HEK293 (cell line): ENCODE data around the gene CCL2.

ENCODE experiments used
- CTCF ChIA-PET: fragments of 350-600 bp; formaldehyde crosslinking; extraction: SDS; loops from one replicate; lab custom pipeline; 2021; ENCODE audit warnings: antibody characterized with exemption; lab: Yijun Ruan, JAX
- POLR2A ChIA-PET: fragments of 300-600 bp; formaldehyde crosslinking; extraction: SDS; loops from one replicate; lab custom pipeline; 2020; ENCODE audit warnings: antibody characterized with exemption, inconsistent platforms; lab: Yijun Ruan, JAX
- H3K27ac ChIP-seq: fragments of 200-500 bp; sonication (Bioruptor generic); 2 replicates; pipeline ENCODE4 v1.5.1; 2014; ENCODE audit warnings: low read depth, low read length, control low read depth, inconsistent platforms; ENCODE audit errors: extremely low read depth
- H3K36me3 ChIP-seq, 2 experiments: fragments of 200-500 bp in 1 of 2; sonication (Bioruptor generic) in 1 of 2; 1 replicate in 1 of 2; 2 replicates in 1 of 2; pipeline ENCODE4 v1.5.1; 2014 to 2017; ENCODE audit warnings: inconsistent platforms in 2 of 2, low read length in 2 of 2; ENCODE audit not compliant: control insufficient read depth in 2 of 2, insufficient read depth in 1 of 2
- H3K4me1 ChIP-seq: fragments of 200-500 bp; sonication (Bioruptor generic); 2 replicates; pipeline ENCODE4 v1.5.1; 2014; ENCODE audit warnings: mild to moderate bottlenecking, low read length, inconsistent platforms; ENCODE audit not compliant: control insufficient read depth, insufficient read depth
- H3K4me3 ChIP-seq: 2 replicates; pipeline ENCODE4 v1.5.1; 2011; ENCODE audit warnings: low read depth, mild to moderate bottlenecking, control low read depth, low read length, moderate library complexity
- H3K9me3 ChIP-seq: fragments of 200-500 bp; sonication (Bioruptor generic); 2 replicates; pipeline ENCODE4 v1.5.1; 2014; ENCODE audit warnings: low read depth, low read length, inconsistent platforms; ENCODE audit not compliant: control insufficient read depth, insufficient read depth
- BCL11A ChIP-seq: fragments of 450-650 bp; formaldehyde crosslinking; IDR thresholded peaks from 2 replicates; pipeline ENCODE4 v1.5.1; 2016; ENCODE audit warnings: low read depth, missing biosample characterization, missing genetic modification characterization
- BCL6B ChIP-seq: fragments of 450-650 bp; formaldehyde crosslinking; IDR thresholded peaks from 2 replicates; pipeline ENCODE4 v1.5.1; 2017; ENCODE audit warnings: missing biosample characterization, missing genetic modification characterization
- OSR2 ChIP-seq: fragments of 450-650 bp; formaldehyde crosslinking; IDR thresholded peaks from 2 replicates; pipeline ENCODE4 v1.5.1; 2016; ENCODE audit warnings: missing biosample characterization, missing genetic modification characterization
- PRDM6 ChIP-seq: fragments of 450-650 bp; formaldehyde crosslinking; IDR thresholded peaks from 2 replicates; pipeline ENCODE4 v1.5.1; 2017; ENCODE audit warnings: missing biosample characterization, missing genetic modification characterization
- SP2 ChIP-seq: fragments of 450-650 bp; formaldehyde crosslinking; IDR thresholded peaks from 2 replicates; pipeline ENCODE4 v1.5.1; 2016; ENCODE audit warnings: missing biosample characterization, missing genetic modification characterization
- ZBTB17 ChIP-seq: fragments of 450-650 bp; formaldehyde crosslinking; IDR thresholded peaks from 2 replicates; pipeline ENCODE4 v1.5.1; 2016; ENCODE audit warnings: missing biosample characterization, missing genetic modification characterization
- ZBTB6 ChIP-seq: fragments of 450-650 bp; formaldehyde crosslinking; IDR thresholded peaks from 2 replicates; pipeline ENCODE4 v1.5.1; 2017; ENCODE audit warnings: missing biosample characterization, missing genetic modification characterization
- ZFP37 ChIP-seq: fragments of 450-650 bp; formaldehyde crosslinking; IDR thresholded peaks from 2 replicates; pipeline ENCODE4 v1.5.1; 2016; ENCODE audit warnings: missing biosample characterization, missing genetic modification characterization
- ZNF140 ChIP-seq: fragments of 450-650 bp; formaldehyde crosslinking; IDR thresholded peaks from 2 replicates; pipeline ENCODE4 v1.5.1; 2016; ENCODE audit warnings: missing biosample characterization, missing genetic modification characterization
- ZNF18 ChIP-seq: fragments of 450-650 bp; formaldehyde crosslinking; IDR thresholded peaks from 2 replicates; pipeline ENCODE4 v1.5.1; 2016; ENCODE audit warnings: missing biosample characterization, missing genetic modification characterization
- ZNF19 ChIP-seq: fragments of 450-650 bp; formaldehyde crosslinking; IDR thresholded peaks from 2 replicates; pipeline ENCODE4; 2016; ENCODE audit warnings: missing biosample characterization, missing genetic modification characterization, low read depth
- ZNF274 ChIP-seq, 2 experiments: fragments of 200-500 bp in 1 of 2; fragments of 450-650 bp in 1 of 2; sonication (Bioruptor generic) in 1 of 2; formaldehyde crosslinking in 1 of 2; IDR thresholded peaks; 2 replicates each; pipeline versions ENCODE4 v1.5.1 to v1.6.1; 2014 to 2016; ENCODE audit warnings: borderline replicate concordance in 1 of 2, inconsistent platforms in 1 of 2, low read length in 1 of 2, missing biosample characterization in 1 of 2, missing genetic modification characterization in 1 of 2
- ZNF404 ChIP-seq: fragments of 450-650 bp; formaldehyde crosslinking; IDR thresholded peaks from 2 replicates; pipeline ENCODE4 v1.5.1; 2017; ENCODE audit warnings: missing biosample characterization, missing genetic modification characterization
- ZNF529 ChIP-seq: fragments of 450-650 bp; formaldehyde crosslinking; IDR thresholded peaks from 2 replicates; pipeline ENCODE4 v1.5.1; 2017; ENCODE audit warnings: missing genetic modification characterization, missing biosample characterization; ENCODE audit not compliant: insufficient replicate concordance
- ZNF549 ChIP-seq: fragments of 450-650 bp; IDR thresholded peaks from 2 replicates; pipeline ENCODE4 v1.5.1; 2018; ENCODE audit warnings: missing biosample characterization, missing genetic modification characterization, mild to moderate bottlenecking, inconsistent platforms, moderate library complexity
- ZNF555 ChIP-seq: fragments of 450-650 bp; formaldehyde crosslinking; conservative IDR thresholded peaks from 2 replicates; pipeline ENCODE4 v1.5.1; 2017; ENCODE audit warnings: missing biosample characterization, mild to moderate bottlenecking, missing genetic modification characterization, inconsistent platforms
- ZNF560 ChIP-seq: fragments of 450-650 bp; formaldehyde crosslinking; IDR thresholded peaks from 2 replicates; pipeline ENCODE4 v1.5.1; 2017; ENCODE audit warnings: missing biosample characterization, missing genetic modification characterization, borderline replicate concordance
- ZNF626 ChIP-seq: fragments of 450-650 bp; sonication (Bioruptor Pico); formaldehyde crosslinking; IDR thresholded peaks from 2 replicates; pipeline ENCODE4 v1.5.1; 2018; ENCODE audit warnings: missing biosample characterization, missing genetic modification characterization, inconsistent platforms
- ZNF654 ChIP-seq: fragments of 450-650 bp; formaldehyde crosslinking; IDR thresholded peaks from 2 replicates; pipeline ENCODE4 v1.5.1; 2016; ENCODE audit warnings: low read depth, missing biosample characterization, missing genetic modification characterization
- ZNF658 ChIP-seq: fragments of 450-650 bp; formaldehyde crosslinking; IDR thresholded peaks from 2 replicates; pipeline ENCODE4; 2016; ENCODE audit warnings: missing biosample characterization, missing genetic modification characterization
- ZNF837 ChIP-seq: fragments of 450-650 bp; formaldehyde crosslinking; IDR thresholded peaks from 2 replicates; pipeline ENCODE4 v1.5.1; 2016; ENCODE audit warnings: missing biosample characterization, missing genetic modification characterization
- TF ChIP-seq, protein P1 (sequence below): fragments of 450-650 bp; formaldehyde crosslinking; optimal IDR thresholded peaks from 2 replicates; pipeline ENCODE3; 2016; ENCODE audit warnings: missing biosample characterization, mild to moderate bottlenecking, missing genetic modification characterization
- TF ChIP-seq, protein P2 (sequence below): fragments of 450-650 bp; formaldehyde crosslinking; IDR thresholded peaks from 2 replicates; pipeline ENCODE4 v1.5.1; 2017; ENCODE audit warnings: missing biosample characterization, missing genetic modification characterization
- TF ChIP-seq, protein P3 (sequence below): IDR thresholded peaks from 2 replicates; pipeline ENCODE4 v1.6.1; 2011; ENCODE audit warnings: mild to moderate bottlenecking, low read depth, low read length, borderline replicate concordance

CCL2 gene

DNA sequence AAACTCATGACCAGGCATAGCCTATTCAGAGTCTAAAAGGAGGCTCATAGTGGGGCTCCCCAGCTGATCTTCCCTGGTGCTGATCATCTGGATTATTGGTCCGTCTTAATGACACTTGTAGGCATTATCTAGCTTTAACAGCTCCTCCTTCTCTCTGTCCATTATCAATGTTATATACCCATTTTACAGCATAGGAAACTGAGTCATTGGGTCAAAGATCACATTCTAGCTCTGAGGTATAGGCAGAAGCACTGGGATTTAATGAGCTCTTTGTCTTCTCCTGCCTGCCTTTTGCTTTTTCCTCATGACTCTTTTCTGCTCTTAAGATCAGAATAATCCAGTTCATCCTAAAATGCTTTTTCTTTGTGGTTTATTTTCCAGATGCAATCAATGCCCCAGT, 756 bp downstream of the CCL2 start:
- Histone ChIP-seq H3K4me3 (no peak overlapping the region), H3K4me1 (peaks cover 12% of the 10 kb centered on the region), H3K27ac (no peak overlapping the region), H3K36me3 (no peaks in the 10 kb centered on the region), H3K9me3 (no peaks in the 10 kb centered on the region)
- POLR2A ChIA-PET = interaction anchor here (1.0 kb wide), 1 partner anchor 16 kb away, joined by 4 read pairs; no protein-coding TSS in a partner anchor
- CTCF ChIA-PET = interaction anchor here (0.8 to 3.4 kb wide), 6 partner anchors 15 to 477 kb away, joined by 3 to 22 read pairs (median 6); no protein-coding TSS in a partner anchor
- TF ChIP-seq SP2 (tag by site-specific recombination) (no peak), ZNF626 (tag by site-specific recombination) (no peak), ZNF837 (tag by site-specific recombination) (no peak), ZNF140 (no peak), ZBTB17 (tag by site-specific recombination) (no peak)
- TF ChIP-seq, protein P1, sequence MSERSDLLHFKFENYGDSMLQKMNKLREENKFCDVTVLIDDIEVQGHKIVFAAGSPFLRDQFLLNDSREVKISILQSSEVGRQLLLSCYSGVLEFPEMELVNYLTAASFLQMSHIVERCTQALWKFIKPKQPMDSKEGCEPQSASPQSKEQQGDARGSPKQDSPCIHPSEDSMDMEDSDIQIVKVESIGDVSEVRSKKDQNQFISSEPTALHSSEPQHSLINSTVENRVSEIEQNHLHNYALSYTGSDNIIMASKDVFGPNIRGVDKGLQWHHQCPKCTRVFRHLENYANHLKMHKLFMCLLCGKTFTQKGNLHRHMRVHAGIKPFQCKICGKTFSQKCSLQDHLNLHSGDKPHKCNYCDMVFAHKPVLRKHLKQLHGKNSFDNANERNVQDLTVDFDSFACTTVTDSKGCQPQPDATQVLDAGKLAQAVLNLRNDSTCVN = no peak
- TF ChIP-seq, protein P2, sequence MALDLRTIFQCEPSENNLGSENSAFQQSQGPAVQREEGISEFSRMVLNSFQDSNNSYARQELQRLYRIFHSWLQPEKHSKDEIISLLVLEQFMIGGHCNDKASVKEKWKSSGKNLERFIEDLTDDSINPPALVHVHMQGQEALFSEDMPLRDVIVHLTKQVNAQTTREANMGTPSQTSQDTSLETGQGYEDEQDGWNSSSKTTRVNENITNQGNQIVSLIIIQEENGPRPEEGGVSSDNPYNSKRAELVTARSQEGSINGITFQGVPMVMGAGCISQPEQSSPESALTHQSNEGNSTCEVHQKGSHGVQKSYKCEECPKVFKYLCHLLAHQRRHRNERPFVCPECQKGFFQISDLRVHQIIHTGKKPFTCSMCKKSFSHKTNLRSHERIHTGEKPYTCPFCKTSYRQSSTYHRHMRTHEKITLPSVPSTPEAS (tag by site-specific recombination) = no peak
- TF ChIP-seq, all 188 proteins: peak for 0

DNA sequence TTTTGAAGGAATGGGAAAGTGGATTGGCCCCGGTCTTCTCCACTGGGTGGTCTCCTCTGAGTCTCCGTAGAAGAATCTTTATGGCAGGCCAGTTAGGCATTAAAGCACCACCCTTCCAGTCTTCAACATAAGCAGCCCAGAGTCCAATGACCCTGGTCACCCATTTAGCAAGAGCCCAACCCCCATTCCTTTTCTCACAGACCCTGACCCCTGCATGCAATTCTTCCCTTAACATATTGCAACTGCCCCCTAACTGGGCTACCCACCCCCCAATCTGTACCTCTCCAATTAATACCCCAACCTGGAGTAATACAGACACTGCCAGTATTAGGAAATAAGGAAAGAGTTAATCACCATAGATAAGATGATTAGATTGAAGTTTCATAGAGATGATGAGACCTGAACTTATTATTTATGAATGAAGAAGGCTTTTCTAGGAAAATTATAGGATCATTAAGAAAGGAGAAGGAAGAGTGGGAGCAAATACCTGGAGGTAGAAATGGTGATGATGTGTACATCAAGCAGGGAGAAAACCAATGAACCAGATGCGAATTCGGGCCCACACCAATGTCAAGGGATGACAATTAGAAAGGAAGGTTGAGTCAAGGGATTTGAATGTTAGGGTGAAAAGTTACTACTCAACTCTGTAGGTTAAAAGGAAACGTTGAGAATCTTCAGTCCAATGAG, 2.4 kb downstream of the CCL2 start:
- ChIA-PET POLR2A (no interaction called here), CTCF (interaction anchor here (0.7 to 3.4 kb wide), 5 partner anchors 49 to 209 kb away, joined by 3 to 22 read pairs (median 4); no protein-coding TSS in a partner anchor)
- H3K9me3 ChIP-seq = no peaks in the 10 kb centered on the region
- no peaks in the 10 kb centered on the region for H3K36me3 ChIP-seq
- H3K27ac ChIP-seq = no peak overlapping the region
- H3K4me3 ChIP-seq = no peak overlapping the region
- H3K4me1 ChIP-seq = peaks cover 12% of the 10 kb centered on the region
- no peak for TF ChIP-seq OSR2 (tag by site-specific recombination)
- TF ChIP-seq ZBTB6 (tag by site-specific recombination) = no peak
- TF ChIP-seq ZNF19 = no peak
- TF ChIP-seq ZNF529 (tag by site-specific recombination) = no peak
- TF ChIP-seq PRDM6 = no peak
- no peak for TF ChIP-seq ZNF404 (tag by site-specific recombination)
- TF ChIP-seq ZNF18 (tag by site-specific recombination) = no peak
- no peak for TF ChIP-seq ZNF658 (tag by site-specific recombination)
- TF ChIP-seq ZFP37 (tag by site-specific recombination) = no peak
- no peak for TF ChIP-seq ZNF560
- TF ChIP-seq BCL6B = no peak
- TF ChIP-seq ZNF549 = no peak
- TF ChIP-seq BCL11A (tag by site-specific recombination) = no peak
- TF ChIP-seq ZNF274 (IDR thresholded peaks at IDR 0.05; ENCODE audit: low read length) = no peak
- TF ChIP-seq ZNF274 (tag by site-specific recombination; IDR thresholded peaks at IDR 0.05; ENCODE audit: borderline replicate concordance) = no peak
- TF ChIP-seq, protein P3, sequence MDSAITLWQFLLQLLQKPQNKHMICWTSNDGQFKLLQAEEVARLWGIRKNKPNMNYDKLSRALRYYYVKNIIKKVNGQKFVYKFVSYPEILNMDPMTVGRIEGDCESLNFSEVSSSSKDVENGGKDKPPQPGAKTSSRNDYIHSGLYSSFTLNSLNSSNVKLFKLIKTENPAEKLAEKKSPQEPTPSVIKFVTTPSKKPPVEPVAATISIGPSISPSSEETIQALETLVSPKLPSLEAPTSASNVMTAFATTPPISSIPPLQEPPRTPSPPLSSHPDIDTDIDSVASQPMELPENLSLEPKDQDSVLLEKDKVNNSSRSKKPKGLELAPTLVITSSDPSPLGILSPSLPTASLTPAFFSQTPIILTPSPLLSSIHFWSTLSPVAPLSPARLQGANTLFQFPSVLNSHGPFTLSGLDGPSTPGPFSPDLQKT = no peak
- no peak for TF ChIP-seq ZNF555 (tag by site-specific recombination)
- no peak for TF ChIP-seq ZNF654 (tag by site-specific recombination)
